GM12878 (cell line): ENCODE measurements around the gene SPRN. TPM values are rescaled to one million over a fixed set of nuclear protein-coding genes. Genes with fewer than 3 reads are reported as not detected.

Experiments
- BACH1 ChIP-seq: fragments of 450-650 bp; IDR thresholded peaks from 2 replicates; pipeline ENCODE4 v1.6.1; 2017; ENCODE audit warnings: mild to moderate bottlenecking, borderline replicate concordance
- BMI1 ChIP-seq: fragments of 450-650 bp; IDR thresholded peaks from 2 replicates; pipeline ENCODE4 v1.6.1; 2016; ENCODE audit warnings: mild to moderate bottlenecking, moderate library complexity, borderline replicate concordance
- CHD2 ChIP-seq: IDR thresholded peaks from 2 replicates; pipeline ENCODE4 v1.6.1; 2011; ENCODE audit warnings: low read depth, low read length, improper control_type of control experiment, borderline replicate concordance
- CREM ChIP-seq: IDR thresholded peaks from 2 replicates; pipeline ENCODE4 v1.6.1; 2014; ENCODE audit warnings: antibody characterized with exemption, low read depth
- FOS ChIP-seq: IDR thresholded peaks from 3 replicates; pipeline ENCODE4 v1.6.1; 2011; ENCODE audit warnings: borderline replicate concordance; ENCODE audit not compliant: insufficient read length; ENCODE audit errors: extremely low read depth
- GATAD2B ChIP-seq: fragments of 450-650 bp; conservative IDR thresholded peaks from 2 replicates; pipeline ENCODE4 v1.6.1; 2017; ENCODE audit warnings: low read depth, mild to moderate bottlenecking, moderate library complexity
- HDAC2 ChIP-seq: fragments of 200-600 bp; sonication (generic); IDR thresholded peaks from 2 replicates; pipeline ENCODE4 v1.6.1; 2017
- IKZF2 ChIP-seq, 2 experiments: fragments of 450-650 bp; IDR thresholded peaks; 2 replicates each; pipeline ENCODE4 v1.6.1; 2017; ENCODE audit warnings: mild to moderate bottlenecking in 2 of 2, moderate library complexity in 2 of 2
- MEF2B ChIP-seq: fragments of 450-650 bp; IDR thresholded peaks from 2 replicates; pipeline ENCODE4 v1.6.1; 2018; ENCODE audit warnings: mild to moderate bottlenecking, moderate library complexity; ENCODE audit not compliant: partially characterized antibody, poor library complexity, severe bottlenecking
- MTA3 ChIP-seq: IDR thresholded peaks from 2 replicates; pipeline ENCODE4 v1.6.1; 2012; ENCODE audit warnings: low read length, inconsistent platforms, borderline replicate concordance
- PAX8 ChIP-seq: fragments of 450-650 bp; IDR thresholded peaks from 2 replicates; pipeline ENCODE4 v1.6.1; 2017; ENCODE audit warnings: mild to moderate bottlenecking, moderate library complexity
- PML ChIP-seq: IDR thresholded peaks from 2 replicates; pipeline ENCODE4 v1.6.1; 2012; ENCODE audit warnings: low read length, inconsistent platforms
- RAD21 ChIP-seq: IDR thresholded peaks from 2 replicates; pipeline ENCODE4 v1.6.1; 2011; ENCODE audit warnings: mild to moderate bottlenecking, low read depth, low read length, moderate library complexity; ENCODE audit not compliant: insufficient read depth
- RELA ChIP-seq: fragments of 450-650 bp; IDR thresholded peaks from 2 replicates; pipeline ENCODE4 v1.8.0; 2014; ENCODE audit warnings: borderline replicate concordance; ENCODE audit not compliant: partially characterized antibody
- SREBF1 ChIP-seq: IDR thresholded peaks from 2 replicates; pipeline ENCODE4 v1.6.1; 2012; ENCODE audit warnings: mild to moderate bottlenecking, low read length
- SREBF2 ChIP-seq: IDR thresholded peaks from 2 replicates; pipeline ENCODE4 v1.6.1; 2012; ENCODE audit warnings: mild to moderate bottlenecking, low read length
- STAT1 ChIP-seq: fragments of 450-650 bp; conservative IDR thresholded peaks from 2 replicates; pipeline ENCODE4 v1.6.1; 2014; ENCODE audit warnings: antibody characterized with exemption, mild to moderate bottlenecking
- TARDBP ChIP-seq: IDR thresholded peaks from 2 replicates; pipeline ENCODE4 v1.6.1; 2016; ENCODE audit warnings: borderline replicate concordance
- TCF12 ChIP-seq: IDR thresholded peaks from 2 replicates; pipeline ENCODE4 v1.6.1; 2011; ENCODE audit warnings: low read depth, mild to moderate bottlenecking, low read length
- WRNIP1 ChIP-seq: IDR thresholded peaks from 2 replicates; pipeline ENCODE4 v1.6.1; 2011; ENCODE audit warnings: low read depth, low read length, improper control_type of control experiment, borderline replicate concordance
- YBX1 ChIP-seq: fragments of 450-650 bp; IDR thresholded peaks from 2 replicates; pipeline ENCODE4 v1.6.1; 2016; ENCODE audit warnings: antibody characterized with exemption
- ZBED1 ChIP-seq: IDR thresholded peaks from 2 replicates; pipeline ENCODE4 v1.6.1; 2016; ENCODE audit warnings: borderline replicate concordance
- polyA plus RNA-seq, 11 experiments: library from polyadenylated mRNA; depleted of rRNA in 4 of 11; unstranded in 6 of 11; stranded (reverse) in 5 of 11; fragments of >200 nt; fragmentation: Nextera tagmentation in 4 of 11; fragmentation: Illumina TruSeq in 1 of 11; extraction: Ambion mirVana in 4 of 11; extraction: Trizol in 1 of 11; gene quantifications; 1 replicate in 1 of 11; 2 replicates in 10 of 11; pipeline versions ENCODE4 v1.2.1 to v1.2.3, GENCODE V29; 2011 to 2016; ENCODE audit warnings: inconsistent platforms in 2 of 11, missing spikeins in 2 of 11, low read depth in 1 of 11
- total RNA-seq, 4 experiments: library from RNA; depleted of rRNA in 3 of 4; stranded (reverse); fragments of >200 nt in 3 of 4; fragmentation: Illumina TruSeq in 1 of 4; extraction: Trizol in 1 of 4; gene quantifications; 2 replicates each; pipeline versions ENCODE4 v1.2.1 to v1.2.3, GENCODE V29; 2013 to 2021
- TF ChIP-seq, protein P1 (sequence below): fragments of 450-650 bp; IDR thresholded peaks from 2 replicates; pipeline ENCODE4 v1.6.1; 2017; ENCODE audit warnings: mild to moderate bottlenecking, moderate library complexity
- TF ChIP-seq, protein P2 (sequence below): IDR thresholded peaks from 2 replicates; pipeline ENCODE4 v1.6.1; 2011; ENCODE audit warnings: borderline replicate concordance, low read depth, mild to moderate bottlenecking, moderate library complexity, low read length; ENCODE audit not compliant: insufficient read depth, poor library complexity, severe bottlenecking
- TF ChIP-seq, protein P3 (sequence below): fragments of 150-350 bp; IDR thresholded peaks from 2 replicates; pipeline ENCODE4 v1.6.1; 2014; ENCODE audit warnings: mild to moderate bottlenecking, low read depth, low read length
- TF ChIP-seq, protein P4 (sequence below): fragments of 450-650 bp; IDR thresholded peaks from 2 replicates; pipeline ENCODE4 v1.6.1; 2016; ENCODE audit warnings: mild to moderate bottlenecking

SPRN gene
- total and polyA plus RNA-seq, 10 of the 15 experiments (the other 5 are each of a cell fraction or from before 2014, with no cell fraction given): 0.03 to 0.96 (median 0.46) TPM; not detected in 6

DNA sequence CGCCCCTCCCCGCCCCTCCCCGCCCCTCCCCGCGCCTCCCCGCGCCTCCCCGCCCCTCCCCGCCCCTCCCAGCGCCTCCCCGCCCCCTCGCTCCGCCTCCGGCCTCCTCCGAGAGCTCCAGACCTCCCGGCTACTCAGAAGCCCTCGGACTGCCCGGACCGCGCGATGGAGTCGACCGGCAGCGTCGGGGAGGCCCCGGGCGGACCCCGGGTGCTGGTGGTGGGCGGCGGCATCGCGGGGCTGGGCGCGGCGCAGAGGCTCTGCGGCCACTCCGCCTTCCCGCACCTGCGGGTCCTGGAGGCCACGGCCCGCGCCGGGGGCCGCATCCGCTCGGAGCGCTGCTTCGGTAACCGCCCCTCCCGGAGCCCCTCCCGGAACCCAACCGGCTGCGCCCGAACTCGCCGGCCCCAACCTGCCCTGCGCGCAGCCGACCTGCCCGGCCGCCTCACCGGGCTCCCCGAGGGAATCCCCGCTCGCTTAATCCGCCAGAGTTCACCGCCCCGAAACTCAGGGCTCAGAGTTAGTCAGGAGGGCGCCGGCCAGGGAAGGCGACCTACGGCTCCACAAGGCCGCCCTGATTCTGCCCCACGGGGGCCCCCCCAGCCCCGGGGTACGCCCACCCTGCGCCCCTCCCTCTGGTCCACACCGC is 45.1 kb downstream of the SPRN start, which contains the start of gene PAOX (continued):
- TF ChIP-seq ZBED1 (no peak), MEF2B (peak; percentile 22), YBX1 (no peak), TARDBP (no peak), CHD2 (no peak), BACH1 (peak; percentile 74), PAX8 (no peak), FOS (no peak), CREM (no peak), IKZF2 (IDR thresholded peaks at IDR 0.05) (no peak), WRNIP1 (no peak), SREBF1 (no peak), SREBF2 (no peak), RELA (no peak), RAD21 (no peak), GATAD2B (peak; percentile 91), MTA3 (no peak), HDAC2 (no peak), STAT1 (no peak), BMI1 (no peak), PML (no peak), TCF12 (no peak)
- TF ChIP-seq, protein P1, sequence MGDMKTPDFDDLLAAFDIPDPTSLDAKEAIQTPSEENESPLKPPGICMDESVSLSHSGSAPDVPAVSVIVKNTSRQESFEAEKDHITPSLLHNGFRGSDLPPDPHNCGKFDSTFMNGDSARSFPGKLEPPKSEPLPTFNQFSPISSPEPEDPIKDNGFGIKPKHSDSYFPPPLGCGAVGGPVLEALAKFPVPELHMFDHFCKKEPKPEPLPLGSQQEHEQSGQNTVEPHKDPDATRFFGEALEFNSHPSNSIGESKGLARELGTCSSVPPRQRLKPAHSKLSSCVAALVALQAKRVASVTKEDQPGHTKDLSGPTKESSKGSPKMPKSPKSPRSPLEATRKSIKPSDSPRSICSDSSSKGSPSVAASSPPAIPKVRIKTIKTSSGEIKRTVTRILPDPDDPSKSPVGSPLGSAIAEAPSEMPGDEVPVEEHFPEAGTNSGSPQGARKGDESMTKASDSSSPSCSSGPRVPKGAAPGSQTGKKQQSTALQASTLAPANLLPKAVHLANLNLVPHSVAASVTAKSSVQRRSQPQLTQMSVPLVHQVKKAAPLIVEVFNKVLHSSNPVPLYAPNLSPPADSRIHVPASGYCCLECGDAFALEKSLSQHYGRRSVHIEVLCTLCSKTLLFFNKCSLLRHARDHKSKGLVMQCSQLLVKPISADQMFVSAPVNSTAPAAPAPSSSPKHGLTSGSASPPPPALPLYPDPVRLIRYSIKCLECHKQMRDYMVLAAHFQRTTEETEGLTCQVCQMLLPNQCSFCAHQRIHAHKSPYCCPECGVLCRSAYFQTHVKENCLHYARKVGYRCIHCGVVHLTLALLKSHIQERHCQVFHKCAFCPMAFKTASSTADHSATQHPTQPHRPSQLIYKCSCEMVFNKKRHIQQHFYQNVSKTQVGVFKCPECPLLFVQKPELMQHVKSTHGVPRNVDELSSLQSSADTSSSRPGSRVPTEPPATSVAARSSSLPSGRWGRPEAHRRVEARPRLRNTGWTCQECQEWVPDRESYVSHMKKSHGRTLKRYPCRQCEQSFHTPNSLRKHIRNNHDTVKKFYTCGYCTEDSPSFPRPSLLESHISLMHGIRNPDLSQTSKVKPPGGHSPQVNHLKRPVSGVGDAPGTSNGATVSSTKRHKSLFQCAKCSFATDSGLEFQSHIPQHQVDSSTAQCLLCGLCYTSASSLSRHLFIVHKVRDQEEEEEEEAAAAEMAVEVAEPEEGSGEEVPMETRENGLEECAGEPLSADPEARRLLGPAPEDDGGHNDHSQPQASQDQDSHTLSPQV: no peak
- TF ChIP-seq, protein P2, sequence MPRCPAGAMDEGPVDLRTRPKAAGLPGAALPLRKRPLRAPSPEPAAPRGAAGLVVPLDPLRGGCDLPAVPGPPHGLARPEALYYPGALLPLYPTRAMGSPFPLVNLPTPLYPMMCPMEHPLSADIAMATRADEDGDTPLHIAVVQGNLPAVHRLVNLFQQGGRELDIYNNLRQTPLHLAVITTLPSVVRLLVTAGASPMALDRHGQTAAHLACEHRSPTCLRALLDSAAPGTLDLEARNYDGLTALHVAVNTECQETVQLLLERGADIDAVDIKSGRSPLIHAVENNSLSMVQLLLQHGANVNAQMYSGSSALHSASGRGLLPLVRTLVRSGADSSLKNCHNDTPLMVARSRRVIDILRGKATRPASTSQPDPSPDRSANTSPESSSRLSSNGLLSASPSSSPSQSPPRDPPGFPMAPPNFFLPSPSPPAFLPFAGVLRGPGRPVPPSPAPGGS: no peak
- TF ChIP-seq, protein P3, sequence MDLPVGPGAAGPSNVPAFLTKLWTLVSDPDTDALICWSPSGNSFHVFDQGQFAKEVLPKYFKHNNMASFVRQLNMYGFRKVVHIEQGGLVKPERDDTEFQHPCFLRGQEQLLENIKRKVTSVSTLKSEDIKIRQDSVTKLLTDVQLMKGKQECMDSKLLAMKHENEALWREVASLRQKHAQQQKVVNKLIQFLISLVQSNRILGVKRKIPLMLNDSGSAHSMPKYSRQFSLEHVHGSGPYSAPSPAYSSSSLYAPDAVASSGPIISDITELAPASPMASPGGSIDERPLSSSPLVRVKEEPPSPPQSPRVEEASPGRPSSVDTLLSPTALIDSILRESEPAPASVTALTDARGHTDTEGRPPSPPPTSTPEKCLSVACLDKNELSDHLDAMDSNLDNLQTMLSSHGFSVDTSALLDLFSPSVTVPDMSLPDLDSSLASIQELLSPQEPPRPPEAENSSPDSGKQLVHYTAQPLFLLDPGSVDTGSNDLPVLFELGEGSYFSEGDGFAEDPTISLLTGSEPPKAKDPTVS: no peak
- TF ChIP-seq, protein P4, sequence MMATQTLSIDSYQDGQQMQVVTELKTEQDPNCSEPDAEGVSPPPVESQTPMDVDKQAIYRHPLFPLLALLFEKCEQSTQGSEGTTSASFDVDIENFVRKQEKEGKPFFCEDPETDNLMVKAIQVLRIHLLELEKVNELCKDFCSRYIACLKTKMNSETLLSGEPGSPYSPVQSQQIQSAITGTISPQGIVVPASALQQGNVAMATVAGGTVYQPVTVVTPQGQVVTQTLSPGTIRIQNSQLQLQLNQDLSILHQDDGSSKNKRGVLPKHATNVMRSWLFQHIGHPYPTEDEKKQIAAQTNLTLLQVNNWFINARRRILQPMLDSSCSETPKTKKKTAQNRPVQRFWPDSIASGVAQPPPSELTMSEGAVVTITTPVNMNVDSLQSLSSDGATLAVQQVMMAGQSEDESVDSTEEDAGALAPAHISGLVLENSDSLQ: no peak
